Neutrophil (primary cell): ENCODE results near the gene SATB1.

Experiments
- H3K27ac ChIP-seq: fragments of 200-600 bp; sonication (generic); 2 replicates; pipeline ENCODE4 v1.5.1; 2016; ENCODE audit warnings: mild to moderate bottlenecking, moderate library complexity
- H3K27me3 ChIP-seq: fragments of 200-600 bp; sonication (generic); 2 replicates; pipeline ENCODE4 v1.6.0; 2016; ENCODE audit warnings: mild to moderate bottlenecking
- H3K36me3 ChIP-seq: fragments of 200-600 bp; sonication (generic); 2 replicates; pipeline ENCODE4 v1.5.1; 2017
- H3K4me1 ChIP-seq, 2 experiments: fragments of 200-600 bp in 1 of 2; sonication (generic) in 1 of 2; 1 replicate in 1 of 2; 2 replicates in 1 of 2; pipeline versions ENCODE4 v1.5.1 to v1.6.1; 2013 to 2016; ENCODE audit warnings: low read depth in 1 of 2, low read length in 1 of 2, mild to moderate bottlenecking in 1 of 2, moderate library complexity in 1 of 2; ENCODE audit not compliant: control insufficient read depth in 1 of 2, insufficient read depth in 1 of 2
- H3K4me3 ChIP-seq, 2 experiments: fragments of 200-600 bp in 1 of 2; sonication (generic) in 1 of 2; 1 replicate in 1 of 2; 2 replicates in 1 of 2; pipeline ENCODE4 v1.5.1; 2013 to 2016; ENCODE audit warnings: low read depth in 1 of 2, low read length in 1 of 2, mild to moderate bottlenecking in 1 of 2, moderate library complexity in 1 of 2
- H3K9me3 ChIP-seq: fragments of 200-600 bp; sonication (generic); 2 replicates; pipeline ENCODE4 v1.5.1; 2016
- CTCF ChIP-seq: fragments of 200-600 bp; sonication (generic); IDR thresholded peaks from 2 replicates; pipeline ENCODE4 v1.5.1; 2016; ENCODE audit warnings: antibody characterized with exemption

The SATB1 gene

GRCh38 chr3:18389108-18389733, 35.9 kb downstream of the SATB1 start:
- H3K36me3 ChIP-seq: peaks cover 37% of the 10 kb centered on the region
- no peaks in the 10 kb centered on the region for H3K4me1 ChIP-seq
- H3K27ac ChIP-seq: no peak overlapping the region

GRCh38 chr3:18386274-18386890, 38.8 kb downstream of the SATB1 start:
- H3K9me3 ChIP-seq: no peaks in the 10 kb centered on the region
- H3K27me3 ChIP-seq: no peaks in the 10 kb centered on the region
- peaks cover 31% of the 10 kb centered on the region for H3K36me3 ChIP-seq
- no peak overlapping the region for H3K4me3 ChIP-seq
- H3K27ac ChIP-seq: no peak overlapping the region
- H3K4me1 ChIP-seq: no peaks in the 10 kb centered on the region
- TF ChIP-seq CTCF: no peak

More at GRCh38 chr3:18389108-18389733, 35.9 kb downstream of the SATB1 start:
- TF ChIP-seq CTCF: no peak
- no peaks in the 10 kb centered on the region for H3K27me3 ChIP-seq
- H3K9me3 ChIP-seq: no peaks in the 10 kb centered on the region
- H3K4me3 ChIP-seq: no peak overlapping the region

- Histone ChIP-seq H3K36me3 (peaks cover 33% of the 10 kb centered on the region), H3K4me1 (no peaks in the 10 kb centered on the region), H3K9me3 (no peaks in the 10 kb centered on the region), H3K27ac (no peak overlapping the region), H3K27me3 (no peaks in the 10 kb centered on the region), H3K4me3 (no peak overlapping the region)
- no peak for TF ChIP-seq CTCF
Measured at GRCh38 chr3:18385706-18386105, 39.4 kb downstream of the SATB1 start.

GRCh38 chr3:18382760-18383369, 42.3 kb downstream of the SATB1 start:
- peaks cover 34% of the 10 kb centered on the region for H3K36me3 ChIP-seq
- H3K9me3 ChIP-seq: no peaks in the 10 kb centered on the region
- H3K27me3 ChIP-seq: no peaks in the 10 kb centered on the region
- no peak overlapping the region for H3K27ac ChIP-seq
- no peaks in the 10 kb centered on the region for H3K4me1 ChIP-seq
- H3K4me3 ChIP-seq: no peak overlapping the region
- TF ChIP-seq CTCF: no peak

- TF ChIP-seq CTCF: no peak
- no peaks in the 10 kb centered on the region for H3K4me1 ChIP-seq
- no peaks in the 10 kb centered on the region for H3K9me3 ChIP-seq
- H3K27me3 ChIP-seq: no peaks in the 10 kb centered on the region
- no peak overlapping the region for H3K4me3 ChIP-seq
- no peak overlapping the region for H3K27ac ChIP-seq
- peaks cover 46% of the 10 kb centered on the region for H3K36me3 ChIP-seq
Measured at GRCh38 chr3:18379647-18380046, 45.5 kb downstream of the SATB1 start.
